ENCODE data around the gene IL34. TPM values are rescaled to one million over a fixed set of nuclear protein-coding genes. Genes with fewer than 3 reads are reported as not detected.
A peak's percentile ranks its signal among the peaks of the same experiment; 100 is the strongest.

IL34 gene
- total and polyA plus RNA-seq, 2 of the 13 experiments (the other 11 are each of a cell fraction or from before 2014, with no cell fraction given), result 1.2 to 1.3 TPM

DNA sequence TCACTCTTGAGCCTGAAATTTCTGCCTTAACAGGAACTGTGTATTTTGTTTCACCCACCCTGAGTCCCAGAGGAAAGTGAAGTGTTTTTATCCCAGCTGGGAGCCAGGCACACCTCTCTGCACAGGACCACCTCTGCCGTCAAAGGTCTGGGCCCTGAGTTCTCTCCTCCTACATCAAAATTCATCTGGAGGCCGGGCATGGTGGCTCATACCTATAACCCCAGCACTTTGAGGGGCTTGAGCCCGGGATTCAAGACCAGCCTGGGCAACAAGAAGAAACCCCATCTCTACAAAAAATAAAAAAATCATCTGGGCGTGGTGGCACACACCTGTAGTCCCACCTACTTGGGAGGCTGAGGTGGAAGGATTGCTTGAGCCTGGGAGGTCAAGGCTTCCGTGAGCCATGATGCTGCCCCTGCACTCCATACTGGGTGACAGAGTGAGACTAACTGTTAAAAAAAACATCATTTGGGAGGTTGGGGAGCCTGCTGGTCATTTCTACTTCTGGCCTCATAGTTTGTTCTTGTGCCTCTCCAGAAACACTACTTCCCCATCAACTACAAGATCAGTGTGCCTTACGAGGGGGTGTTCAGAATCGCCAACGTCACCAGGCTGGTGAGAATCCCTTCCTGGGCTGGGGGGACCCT is 9.8 kb downstream of the IL34 start (continued):
- TF ChIP-seq, protein P1, sequence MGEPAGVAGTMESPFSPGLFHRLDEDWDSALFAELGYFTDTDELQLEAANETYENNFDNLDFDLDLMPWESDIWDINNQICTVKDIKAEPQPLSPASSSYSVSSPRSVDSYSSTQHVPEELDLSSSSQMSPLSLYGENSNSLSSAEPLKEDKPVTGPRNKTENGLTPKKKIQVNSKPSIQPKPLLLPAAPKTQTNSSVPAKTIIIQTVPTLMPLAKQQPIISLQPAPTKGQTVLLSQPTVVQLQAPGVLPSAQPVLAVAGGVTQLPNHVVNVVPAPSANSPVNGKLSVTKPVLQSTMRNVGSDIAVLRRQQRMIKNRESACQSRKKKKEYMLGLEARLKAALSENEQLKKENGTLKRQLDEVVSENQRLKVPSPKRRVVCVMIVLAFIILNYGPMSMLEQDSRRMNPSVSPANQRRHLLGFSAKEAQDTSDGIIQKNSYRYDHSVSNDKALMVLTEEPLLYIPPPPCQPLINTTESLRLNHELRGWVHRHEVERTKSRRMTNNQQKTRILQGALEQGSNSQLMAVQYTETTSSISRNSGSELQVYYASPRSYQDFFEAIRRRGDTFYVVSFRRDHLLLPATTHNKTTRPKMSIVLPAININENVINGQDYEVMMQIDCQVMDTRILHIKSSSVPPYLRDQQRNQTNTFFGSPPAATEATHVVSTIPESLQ (CRISPR knock-in tag; conservative IDR thresholded peaks at IDR 0.05), result no peak
- TF ChIP-seq RBM39 (IDR thresholded peaks at IDR 0.05; ENCODE audit: low read depth, low read length, poor library complexity, severe bottlenecking) (peak; percentile 7), RORA (CRISPR knock-in tag; IDR thresholded peaks at IDR 0.05) (no peak), ZNF598 (CRISPR knock-in tag; IDR thresholded peaks at IDR 0.05; ENCODE audit: borderline replicate concordance) (no peak), BATF2 (CRISPR knock-in tag; IDR thresholded peaks at IDR 0.05) (no peak), ZBTB10 (CRISPR knock-in tag; IDR thresholded peaks at IDR 0.05; ENCODE audit: borderline replicate concordance) (0 out of 2 replicates have a peak, but pooled peaks have one; percentile 6), CENPBD1 (CRISPR knock-in tag; IDR thresholded peaks at IDR 0.05; ENCODE audit: borderline replicate concordance, low read depth) (no peak), ZNF260 (CRISPR knock-in tag; IDR thresholded peaks at IDR 0.05; ENCODE audit: borderline replicate concordance, low read depth) (no peak), ZNF83 (CRISPR knock-in tag; IDR thresholded peaks at IDR 0.05; ENCODE audit: borderline replicate concordance) (peak; percentile 17; the same call in 1 of the 2 replicates), PCBP2 (optimal IDR thresholded peaks at IDR 0.05; ENCODE audit: low read depth, low read length, poor library complexity, severe bottlenecking) (no peak), ASH2L (IDR thresholded peaks at IDR 0.05; ENCODE audit: insufficient read length, low read depth, low read length) (peak; percentile 18), ZNF124 (CRISPR knock-in tag; IDR thresholded peaks at IDR 0.05) (no peak), IRF1 (CRISPR knock-in tag; IDR thresholded peaks at IDR 0.05; ENCODE audit: low read depth) (no peak), BRD4 (CRISPR knock-in tag; IDR thresholded peaks at IDR 0.05) (0 out of 2 replicates have a peak, but pooled peaks have one; percentile 8), HIC2 (CRISPR knock-in tag; IDR thresholded peaks at IDR 0.05; ENCODE audit: low read depth) (no peak)
- TF ChIP-seq, protein P2, sequence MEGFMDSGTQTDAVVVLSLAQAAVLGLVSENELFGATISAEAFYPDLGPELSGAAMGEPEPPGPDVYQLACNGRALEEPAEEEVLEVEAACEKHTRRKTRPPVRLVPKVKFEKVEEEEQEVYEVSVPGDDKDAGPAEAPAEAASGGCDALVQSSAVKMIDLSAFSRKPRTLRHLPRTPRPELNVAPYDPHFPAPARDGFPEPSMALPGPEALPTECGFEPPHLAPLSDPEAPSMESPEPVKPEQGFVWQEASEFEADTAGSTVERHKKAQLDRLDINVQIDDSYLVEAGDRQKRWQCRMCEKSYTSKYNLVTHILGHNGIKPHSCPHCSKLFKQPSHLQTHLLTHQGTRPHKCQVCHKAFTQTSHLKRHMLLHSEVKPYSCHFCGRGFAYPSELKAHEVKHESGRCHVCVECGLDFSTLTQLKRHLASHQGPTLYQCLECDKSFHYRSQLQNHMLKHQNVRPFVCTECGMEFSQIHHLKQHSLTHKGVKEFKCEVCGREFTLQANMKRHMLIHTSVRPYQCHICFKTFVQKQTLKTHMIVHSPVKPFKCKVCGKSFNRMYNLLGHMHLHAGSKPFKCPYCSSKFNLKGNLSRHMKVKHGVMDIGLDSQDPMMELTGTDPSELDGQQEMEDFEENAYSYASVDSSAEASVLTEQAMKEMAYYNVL (CRISPR knock-in tag; IDR thresholded peaks at IDR 0.05; ENCODE audit: borderline replicate concordance), result no peak
